Keratinocyte (primary cell): ENCODE data around the gene PACSIN2. TPM values are rescaled to one million over a fixed set of nuclear protein-coding genes. Genes with fewer than 3 reads are reported as not detected.

Source experiments
- DNase-seq: peaks from one replicate; pipeline ENCODE4 v3.0.0-alpha.2; 2011; ENCODE audit warnings: low read depth, missing footprints, low spot score
- FAIRE-seq: peaks from 2 replicates; lab custom pipeline; 2011; peaks lifted over from hg19 to GRCh38; lab: Jason Lieb, UNC
- H2AFZ ChIP-seq: 2 replicates; pipeline ENCODE4 v1.6.0; 2012; ENCODE audit warnings: low read length, control low read depth, inconsistent platforms; ENCODE audit not compliant: control insufficient read depth
- H3K27ac ChIP-seq: 2 replicates; pipeline ENCODE4 v1.5.1; 2011; ENCODE audit warnings: low read length; ENCODE audit not compliant: control insufficient read depth, insufficient read depth
- H3K27me3 ChIP-seq: 3 replicates; pipeline ENCODE4 v1.6.0; 2011; ENCODE audit warnings: low read length; ENCODE audit not compliant: control insufficient read depth, insufficient read depth; ENCODE audit errors: extremely low read depth
- H3K36me3 ChIP-seq, 2 experiments: 2 replicates in 1 of 2; 3 replicates in 1 of 2; pipeline ENCODE4 v1.5.1; 2011; ENCODE audit warnings: low read length in 2 of 2, mild to moderate bottlenecking in 1 of 2; ENCODE audit not compliant: control insufficient read depth in 2 of 2, insufficient read depth in 2 of 2; ENCODE audit errors: extremely low read depth in 1 of 2
- H3K4me1 ChIP-seq: 3 replicates; pipeline ENCODE4 v1.5.1; 2011; ENCODE audit warnings: low read length; ENCODE audit not compliant: control insufficient read depth, insufficient read depth; ENCODE audit errors: extremely low read depth
- H3K4me2 ChIP-seq: 3 replicates; pipeline ENCODE4 v1.6.0; 2011; ENCODE audit warnings: low read depth, low read length; ENCODE audit not compliant: control insufficient read depth, insufficient read depth; ENCODE audit errors: extremely low read depth
- H3K4me3 ChIP-seq, 3 experiments: fragments of 200-600 bp in 1 of 3; sonication (generic) in 1 of 3; 2 replicates in 2 of 3; 3 replicates in 1 of 3; pipeline ENCODE4 v1.5.1; 2011 to 2016; ENCODE audit warnings: low read length in 3 of 3, mild to moderate bottlenecking in 3 of 3, control low read depth in 2 of 3, inconsistent platforms in 1 of 3, low read depth in 1 of 3, mixed read lengths in 1 of 3, mixed run types in 1 of 3, moderate library complexity in 1 of 3; ENCODE audit not compliant: control insufficient read depth in 2 of 3, insufficient read depth in 2 of 3; ENCODE audit errors: extremely low read depth in 1 of 3
- H3K79me2 ChIP-seq: 2 replicates; pipeline ENCODE4 v1.6.0; 2012; ENCODE audit warnings: low read length; ENCODE audit not compliant: control insufficient read depth, insufficient read depth
- H3K9ac ChIP-seq: 3 replicates; pipeline ENCODE4 v1.6.0; 2011; ENCODE audit warnings: low read length; ENCODE audit not compliant: control insufficient read depth, insufficient read depth; ENCODE audit errors: extremely low read depth
- H3K9me1 ChIP-seq: 3 replicates; pipeline ENCODE4 v1.6.0; 2011; ENCODE audit warnings: low read length; ENCODE audit not compliant: control insufficient read depth, insufficient read depth; ENCODE audit errors: extremely low read depth
- H3K9me3 ChIP-seq: 2 replicates; pipeline ENCODE4 v1.5.1; 2012; ENCODE audit warnings: low read depth, low read length; ENCODE audit not compliant: control insufficient read depth
- H4K20me1 ChIP-seq: 3 replicates; pipeline ENCODE4 v1.6.0; 2011; ENCODE audit warnings: low read length; ENCODE audit not compliant: control insufficient read depth, insufficient read depth; ENCODE audit errors: extremely low read depth
- EZH2 ChIP-seq: IDR thresholded peaks from one replicate; pipeline ENCODE4 v1.6.1; 2012; ENCODE audit warnings: inconsistent platforms, mild to moderate bottlenecking, low read length, moderate library complexity
- dilution Hi-C: fragments of 300-500 bp; cut with MboI; formaldehyde crosslinking; loops from one replicate; pipeline ENCODE4 v1.7.0; 2020; ENCODE audit warnings: low sequenced_read_pairs; ENCODE audit not compliant: extremely low pct_ligation_motif_present
- polyA plus RNA-seq, 5 experiments: library from polyadenylated mRNA; depleted of rRNA in 3 of 5; stranded (reverse) in 3 of 5; stranded (forward) in 1 of 5; unstranded in 1 of 5; fragments of >200 nt; gene quantifications; 1 replicate in 1 of 5; 2 replicates in 3 of 5; 3 replicates in 1 of 5; pipeline versions ENCODE4 v1.2.1 to v1.2.3, GENCODE V29; 2011 to 2012; ENCODE audit warnings: missing spikeins in 2 of 5, low read depth in 1 of 5, low replicate concordance in 1 of 5
- TF ChIP-seq, protein P1 (sequence below), 3 experiments: IDR thresholded peaks in 1 of 3; conservative IDR thresholded peaks in 1 of 3; optimal IDR thresholded peaks in 1 of 3; 2 replicates in 2 of 3; 3 replicates in 1 of 3; pipeline versions ENCODE3 to v1.5.1; 2011; ENCODE audit warnings: low read length in 3 of 3, mild to moderate bottlenecking in 3 of 3, moderate library complexity in 2 of 3, control low read depth in 1 of 3, inconsistent platforms in 1 of 3; ENCODE audit not compliant: insufficient read depth in 2 of 3; ENCODE audit errors: extremely low read depth in 1 of 3

The PACSIN2 gene
- polyA plus RNA-seq, 1 donor (not counting 4 experiments of a cell fraction or from before 2014, with no cell fraction given) = 55.5 TPM

GRCh38 chr22:43001271-43002201, 13.4 kb downstream of the PACSIN2 start:
- H3K4me2 ChIP-seq = peak overlapping the region; percentile 75
- peak overlapping the region in 2 of 3 experiments; percentile 8 to 19 for H3K4me3 ChIP-seq
- peak; percentile 36 for FAIRE-seq
- TF ChIP-seq, protein P1, sequence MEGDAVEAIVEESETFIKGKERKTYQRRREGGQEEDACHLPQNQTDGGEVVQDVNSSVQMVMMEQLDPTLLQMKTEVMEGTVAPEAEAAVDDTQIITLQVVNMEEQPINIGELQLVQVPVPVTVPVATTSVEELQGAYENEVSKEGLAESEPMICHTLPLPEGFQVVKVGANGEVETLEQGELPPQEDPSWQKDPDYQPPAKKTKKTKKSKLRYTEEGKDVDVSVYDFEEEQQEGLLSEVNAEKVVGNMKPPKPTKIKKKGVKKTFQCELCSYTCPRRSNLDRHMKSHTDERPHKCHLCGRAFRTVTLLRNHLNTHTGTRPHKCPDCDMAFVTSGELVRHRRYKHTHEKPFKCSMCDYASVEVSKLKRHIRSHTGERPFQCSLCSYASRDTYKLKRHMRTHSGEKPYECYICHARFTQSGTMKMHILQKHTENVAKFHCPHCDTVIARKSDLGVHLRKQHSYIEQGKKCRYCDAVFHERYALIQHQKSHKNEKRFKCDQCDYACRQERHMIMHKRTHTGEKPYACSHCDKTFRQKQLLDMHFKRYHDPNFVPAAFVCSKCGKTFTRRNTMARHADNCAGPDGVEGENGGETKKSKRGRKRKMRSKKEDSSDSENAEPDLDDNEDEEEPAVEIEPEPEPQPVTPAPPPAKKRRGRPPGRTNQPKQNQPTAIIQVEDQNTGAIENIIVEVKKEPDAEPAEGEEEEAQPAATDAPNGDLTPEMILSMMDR (optimal IDR thresholded peaks at IDR 0.05 in 1 of 3, IDR thresholded peaks at IDR 0.05 in 1 of 3, conservative IDR thresholded peaks at IDR 0.05 in 1 of 3; ENCODE audit: extremely low read depth in 1 of 3, insufficient read depth in 2 of 3, low read length in 3 of 3) = no peak
- no peak for TF ChIP-seq EZH2
- H3K36me3 ChIP-seq = peaks cover 0 to 3% of the 10 kb centered on the region in 2 experiments
- peaks cover 91% of the 10 kb centered on the region for H3K79me2 ChIP-seq
- DNase-seq = no peak
- dilution Hi-C loops = no loop called here
- peak overlapping the region; percentile 43 for H3K9ac ChIP-seq
- no peaks in the 10 kb centered on the region for H3K27me3 ChIP-seq
- peak overlapping the region; percentile 92 for H3K27ac ChIP-seq
- peaks cover 11% of the 10 kb centered on the region for H4K20me1 ChIP-seq
- no peak overlapping the region for H2AFZ ChIP-seq
- peaks cover 17% of the 10 kb centered on the region for H3K9me1 ChIP-seq
- no peaks in the 10 kb centered on the region for H3K9me3 ChIP-seq
- H3K4me1 ChIP-seq = peaks cover 74% of the 10 kb centered on the region

GRCh38 chr22:43000441-43001175, 14.3 kb downstream of the PACSIN2 start:
- Histone ChIP-seq H4K20me1 (peaks cover 11% of the 10 kb centered on the region), H2AFZ (no peak overlapping the region), H3K9ac (peak overlapping the region; percentile 31), H3K9me3 (no peaks in the 10 kb centered on the region), H3K9me1 (peaks cover 18% of the 10 kb centered on the region), H3K4me2 (peak overlapping the region; percentile 75), H3K4me3 (no peak overlapping the region), H3K4me1 (peaks cover 76% of the 10 kb centered on the region), H3K27ac (peak overlapping the region; percentile 52), H3K27me3 (no peaks in the 10 kb centered on the region), H3K79me2 (peaks cover 89% of the 10 kb centered on the region), H3K36me3 (peaks cover 0 to 3% of the 10 kb centered on the region in 2 experiments)
- DNase-seq (no peak), FAIRE-seq (no peak)
- dilution Hi-C loops = no loop called here
- TF ChIP-seq EZH2 = no peak
- TF ChIP-seq, protein P1 (optimal IDR thresholded peaks at IDR 0.05 in 1 of 3, IDR thresholded peaks at IDR 0.05 in 1 of 3, conservative IDR thresholded peaks at IDR 0.05 in 1 of 3; ENCODE audit: extremely low read depth in 1 of 3, insufficient read depth in 2 of 3, low read length in 3 of 3) = no peak
